NCI-H446 treated with DMSO at 0.1 percent for 48 hours (cell line): ENCODE measurements around the gene GRXCR1.

Experiments
- DNase-seq: peaks from one replicate; lab custom pipeline; 2025; lab: John Stamatoyannopoulos, UW

Gene GRXCR1

GRCh38 chr4:42892413-42892812 is at the start of gene GRXCR1:
GRXCR1 (plus strand) TSS chr4:42892713; CDS start chr4:42893267, 554 bp downstream.
- no peak for DNase-seq

- DNase-seq, result no peak
Observed at GRCh38 chr4:42843694-42844093, 48.8 kb upstream of the GRXCR1 start.

- no peak for DNase-seq
Observed at GRCh38 chr4:42844422-42845070, 48.0 kb upstream of the GRXCR1 start.

- DNase-seq, result no peak
Observed at GRCh38 chr4:42845586-42845985, 46.9 kb upstream of the GRXCR1 start.

GRCh38 chr4:42855779-42856178 is 36.7 kb upstream of the GRXCR1 start:
- no peak for DNase-seq

DNA sequence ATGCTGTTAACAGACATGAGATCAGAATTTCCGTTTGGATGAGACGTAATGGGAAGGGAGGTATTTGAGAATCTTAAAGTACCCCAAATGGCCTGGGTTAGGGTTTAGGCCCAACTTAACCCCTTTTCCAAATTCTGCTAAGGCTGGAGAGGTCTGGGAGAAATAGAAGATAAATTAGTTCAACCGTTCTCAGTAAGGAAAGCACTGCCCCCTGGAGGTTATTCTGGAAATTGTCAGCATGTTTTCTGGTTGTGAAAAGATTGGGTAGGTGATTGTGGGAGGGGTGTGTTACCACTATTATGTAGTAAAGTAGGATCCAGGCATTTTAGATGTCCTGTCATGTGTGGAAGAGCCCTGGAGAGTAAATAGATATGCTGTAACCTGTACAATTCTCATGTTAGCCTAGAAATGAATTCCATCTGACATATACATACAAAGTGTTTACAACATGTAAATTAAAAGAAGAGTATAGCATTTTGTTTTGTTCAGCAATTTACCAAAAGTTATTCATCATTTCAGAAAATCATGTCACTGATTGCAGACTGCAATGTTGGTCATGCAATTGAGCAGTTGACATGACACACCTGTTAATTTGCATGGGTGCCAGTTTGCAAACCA is 26.8 kb upstream of the GRXCR1 start:
- peak; percentile 9 for DNase-seq

DNA sequence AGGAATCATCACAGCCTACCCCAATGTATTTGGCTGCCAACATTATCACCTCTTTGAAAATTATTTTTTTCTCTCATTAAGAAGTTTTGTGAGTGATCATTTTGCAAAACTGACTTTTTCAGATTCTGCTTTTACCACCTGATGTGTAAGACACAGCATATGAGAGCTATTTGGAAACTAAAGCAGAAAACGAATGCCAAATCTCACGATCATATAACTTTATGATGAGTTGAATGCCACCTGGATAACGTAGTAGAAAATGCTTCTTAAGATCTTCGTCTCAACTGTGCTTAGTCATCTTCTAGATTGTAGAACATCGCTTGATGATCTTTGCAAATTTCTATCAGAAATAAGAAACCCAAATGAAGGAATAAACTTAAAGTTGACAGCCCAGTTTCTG is 21.3 kb upstream of the GRXCR1 start:
- no peak for DNase-seq

GRCh38 chr4:42871671-42872290 is 20.7 kb upstream of the GRXCR1 start:
- peak; percentile 61 for DNase-seq

- no peak for DNase-seq
Observed at GRCh38 chr4:42878863-42879262, 13.7 kb upstream of the GRXCR1 start.

DNA sequence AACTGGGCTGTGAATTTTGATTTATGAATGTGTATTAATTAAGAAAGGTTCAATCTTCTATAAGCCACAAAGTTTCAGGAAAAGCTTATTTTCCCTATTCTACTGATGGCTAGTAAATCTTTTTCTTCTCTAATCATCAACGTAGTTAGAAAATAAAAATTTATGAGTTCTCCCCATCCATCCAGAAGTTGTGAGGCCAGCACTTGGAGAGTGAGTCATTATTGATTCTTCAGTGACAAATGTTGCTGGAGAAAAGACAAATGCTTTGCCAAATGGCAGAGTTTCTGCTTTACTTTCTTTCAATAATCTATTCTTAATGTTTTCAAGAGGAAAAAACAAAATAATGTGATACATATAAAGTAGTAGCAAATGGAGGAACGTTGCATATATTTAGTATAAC is 11.3 kb upstream of the GRXCR1 start:
- no peak for DNase-seq

DNA sequence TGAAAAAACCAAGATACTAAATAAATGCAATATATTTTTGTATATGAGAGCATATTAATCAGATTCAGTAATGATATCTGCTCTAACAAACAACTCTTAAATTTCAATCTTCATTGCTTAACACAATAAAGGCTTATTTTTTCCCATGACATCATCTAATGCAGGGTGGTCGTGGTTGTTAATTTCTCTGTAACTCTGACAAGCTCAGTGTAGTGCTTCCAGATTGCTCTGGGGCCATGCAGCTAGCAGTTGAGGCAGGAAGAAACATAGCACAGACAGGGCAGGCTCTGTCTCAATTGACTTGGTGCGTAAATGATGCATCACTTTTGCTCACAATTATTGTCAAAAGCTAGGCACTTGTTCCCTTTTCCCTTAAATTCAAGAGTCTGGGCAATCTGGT is 869 bp upstream of the GRXCR1 start:
- no peak for DNase-seq

DNA sequence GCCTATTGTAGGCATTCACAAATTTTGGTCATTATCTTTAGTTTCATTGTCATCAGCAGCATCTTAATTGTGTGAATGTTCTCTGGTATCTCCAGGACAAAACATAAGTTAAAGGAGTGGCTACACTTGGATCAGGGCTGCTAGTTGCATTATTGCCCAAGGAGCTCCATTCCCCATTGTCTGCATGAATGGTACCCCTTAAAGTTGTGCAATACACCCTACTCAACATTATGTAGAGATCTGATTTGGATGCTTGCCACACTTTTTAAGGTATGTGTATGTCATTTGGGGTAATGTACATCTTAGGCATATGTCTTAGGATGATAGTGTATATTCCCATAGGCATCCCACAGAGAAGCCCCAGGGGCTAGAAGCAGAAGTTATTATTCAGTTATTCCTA is 2.9 kb downstream of the GRXCR1 start:
- DNase-seq, result no peak

DNA sequence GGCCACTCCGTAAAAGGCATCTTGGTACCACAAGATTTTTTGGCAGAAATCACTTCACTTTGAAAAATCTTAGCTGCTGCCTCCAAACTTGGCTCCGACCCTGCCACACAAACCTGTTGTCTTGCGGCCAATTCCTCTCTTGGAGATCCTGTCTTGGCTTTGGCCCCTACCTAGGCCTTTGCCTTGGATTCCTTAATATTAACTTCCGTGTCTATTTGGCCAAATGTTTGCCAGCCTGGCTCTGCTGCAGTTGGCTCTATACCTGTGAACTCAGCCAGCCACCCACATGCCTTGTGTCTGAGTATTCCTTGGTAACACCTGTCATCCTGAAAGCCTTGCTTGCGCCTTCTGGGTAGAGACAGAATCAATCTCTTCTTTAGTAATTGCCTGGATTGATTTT is 12.5 kb downstream of the GRXCR1 start:
- DNase-seq, result peak; percentile 15

GRCh38 chr4:42905591-42905990 is 13.1 kb downstream of the GRXCR1 start:
- DNase-seq, result no peak

- DNase-seq, result no peak
Observed at GRCh38 chr4:42906341-42906740, 13.8 kb downstream of the GRXCR1 start.

GRCh38 chr4:42906891-42907759 is 14.6 kb downstream of the GRXCR1 start:
- DNase-seq, result no peak

DNA sequence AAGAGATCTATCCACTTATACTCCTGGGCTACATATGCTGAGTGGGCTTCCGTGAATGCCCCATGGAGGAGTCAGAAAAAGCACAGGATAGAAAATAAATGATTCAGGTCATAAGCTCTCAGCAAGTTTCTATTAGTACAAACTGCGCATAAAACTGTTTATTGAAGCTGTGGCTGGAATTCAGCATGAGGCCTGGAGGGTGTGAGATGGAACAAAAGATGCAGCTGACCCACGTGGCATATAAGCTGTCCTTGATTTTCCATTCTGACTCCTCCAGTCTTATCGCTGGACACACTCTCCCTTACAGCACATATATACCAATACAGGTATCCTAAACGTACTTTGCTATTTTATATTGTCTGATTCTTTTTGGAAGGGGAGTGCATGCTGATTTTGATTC is 17.9 kb downstream of the GRXCR1 start:
- no peak for DNase-seq

DNA sequence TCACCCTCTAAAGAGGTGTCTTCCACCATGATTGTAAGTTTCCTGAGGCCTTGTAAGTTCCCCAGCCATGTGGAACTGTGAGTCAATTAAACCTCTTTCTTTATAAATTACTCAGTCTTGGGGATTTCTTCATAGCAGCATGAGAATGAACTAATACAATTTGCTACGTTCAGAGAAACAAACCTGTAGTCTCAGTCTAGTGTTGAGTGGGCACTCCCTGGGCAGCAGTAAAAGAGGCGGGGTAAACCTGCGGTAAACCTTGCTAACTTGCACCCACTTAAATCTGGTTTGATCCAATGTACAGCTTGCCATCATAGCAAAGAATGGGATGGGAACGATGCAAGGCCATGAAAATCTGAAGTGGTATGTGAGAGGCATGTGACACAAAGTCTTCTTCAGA is 22.4 kb downstream of the GRXCR1 start:
- DNase-seq, result no peak

GRCh38 chr4:42915484-42915883 is 23.0 kb downstream of the GRXCR1 start:
- DNase-seq, result peak; percentile 48

DNA sequence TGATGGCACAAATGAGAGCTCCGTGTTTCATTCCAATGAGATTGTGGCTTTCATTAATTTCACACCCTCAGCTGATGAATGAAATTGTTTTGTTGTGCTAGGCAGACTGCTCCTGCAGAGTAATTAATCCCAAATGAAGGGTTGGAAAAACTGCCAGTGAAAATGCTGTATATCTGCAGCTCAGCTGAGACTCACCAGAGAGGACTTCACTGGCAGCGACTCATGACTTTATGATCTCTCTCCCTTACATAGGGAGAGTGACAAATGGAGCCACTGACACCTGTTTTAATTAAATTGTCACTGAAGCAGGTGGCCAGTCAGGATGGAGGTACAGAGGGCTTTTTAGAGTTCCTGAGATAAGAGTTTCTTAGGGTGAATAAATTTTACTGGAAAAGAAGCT is 24.8 kb downstream of the GRXCR1 start:
- DNase-seq, result no peak

- peak; percentile 11 for DNase-seq
Observed at GRCh38 chr4:42923431-42923830, 30.9 kb downstream of the GRXCR1 start.

DNA sequence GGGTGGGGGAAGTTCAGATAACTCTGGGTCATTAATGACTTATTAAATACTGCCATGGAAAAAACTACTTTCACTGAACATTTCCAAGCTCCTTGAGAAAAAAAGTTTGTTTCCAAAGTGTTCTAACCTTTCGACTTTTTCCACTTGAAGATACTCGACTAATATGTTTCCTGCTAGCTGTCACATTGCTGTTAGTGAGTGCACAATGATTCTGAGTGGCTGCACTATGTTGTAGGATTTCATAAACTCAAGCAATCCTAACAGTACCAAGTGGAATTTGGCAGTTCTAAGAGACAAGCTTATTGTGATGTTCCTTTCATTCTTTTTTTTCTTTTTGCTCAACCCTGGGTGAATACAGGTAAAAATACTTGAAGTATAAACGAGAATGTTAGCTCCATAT is 33.4 kb downstream of the GRXCR1 start:
- no peak for DNase-seq

GRCh38 chr4:42927946-42928345 is 35.4 kb downstream of the GRXCR1 start:
- no peak for DNase-seq
